Esophagus (tissue), 2 donors: Measurements from ENCODE around the gene ZNF549. TPM values are rescaled to one million over a fixed set of nuclear protein-coding genes. Genes with fewer than 3 reads are reported as not detected.

Source experiments
- H3K27ac ChIP-seq, 2 donors: one replicate each; pipeline ENCODE4 v1.5.1; 2013; ENCODE audit warnings: low read depth in 2 of 2, mild to moderate bottlenecking in 2 of 2, inconsistent platforms in 1 of 2, low read length in 1 of 2, moderate library complexity in 1 of 2
- H3K27me3 ChIP-seq, 2 donors: one replicate each; pipeline ENCODE4 v1.6.1; 2013; ENCODE audit warnings: low read length in 2 of 2, control low read depth in 1 of 2, mild to moderate bottlenecking in 1 of 2; ENCODE audit not compliant: insufficient read depth in 2 of 2, control insufficient read depth in 1 of 2
- H3K36me3 ChIP-seq, 2 donors: one replicate each; pipeline ENCODE4 v1.6.1; 2013; ENCODE audit warnings: low read length in 1 of 2; ENCODE audit not compliant: control insufficient read depth in 2 of 2, insufficient read depth in 2 of 2
- H3K4me1 ChIP-seq, 2 donors: one replicate each; pipeline ENCODE4 v1.6.1; 2013; ENCODE audit warnings: low read length in 1 of 2; ENCODE audit not compliant: control insufficient read depth in 2 of 2, insufficient read depth in 2 of 2
- H3K4me3 ChIP-seq, 2 donors: one replicate each; pipeline ENCODE4 v1.5.1; 2013; ENCODE audit warnings: low read length in 2 of 2, mild to moderate bottlenecking in 2 of 2, low read depth in 1 of 2, moderate library complexity in 1 of 2
- H3K9me3 ChIP-seq, 2 donors: one replicate each; pipeline ENCODE4 v1.6.1; 2013; ENCODE audit warnings: mild to moderate bottlenecking in 2 of 2, low read depth in 1 of 2, low read length in 1 of 2, moderate library complexity in 1 of 2; ENCODE audit not compliant: control insufficient read depth in 2 of 2, insufficient read depth in 1 of 2
- WGBS, 2 donors: extraction: QIAGEN DNeasy Blood & Tissue Kit; methylation state at CpG; one replicate each; pipeline ENCODE4 v1.1.7; 2013; 5-methylcytosine and 5-hydroxymethylcytosine counted together
- polyA plus RNA-seq, 2 donors: library from polyadenylated mRNA; stranded (reverse); fragments of 200-250 nt; gene quantifications; one replicate each; pipeline ENCODE4 v1.2.3, GENCODE V29; 2013
- donor health status: healthy with polysubstance abuse.
- donor health status: Bipolar disorder and iron deficiency.

Gene ZNF549
- polyA plus RNA-seq, 2 donors, result 0.94 to 1.2 TPM

GRCh38 chr19:57560049-57560491 is 32.9 kb downstream of the ZNF549 start:
- peaks cover 0 to 11% of the 10 kb centered on the region in 2 donors for H3K4me1 ChIP-seq
- H3K4me3 ChIP-seq, result peak overlapping the region; percentile 92 to 99
- peaks cover 8 to 16% of the 10 kb centered on the region in 2 donors for H3K9me3 ChIP-seq
- WGBS, 2 donors, result 20 to 29% methylated on average over 23 of the region's 23 CpGs
- H3K27me3 ChIP-seq, result no peaks in the 10 kb centered on the region
- peak overlapping the region in 1 of 2 donors; percentile 35 for H3K27ac ChIP-seq
- H3K36me3 ChIP-seq, result peaks cover 9% of the 10 kb centered on the region in 2 donors

- Histone ChIP-seq H3K4me3 (no peak overlapping the region), H3K27me3 (no peaks in the 10 kb centered on the region), H3K27ac (no peak overlapping the region), H3K4me1 (peaks cover 0 to 11% of the 10 kb centered on the region in 2 donors), H3K36me3 (no peaks in the 10 kb centered on the region), H3K9me3 (peaks cover 11 to 21% of the 10 kb centered on the region in 2 donors)
- 50 to 58% methylated on average over 1 of the region's 1 CpG for WGBS, 2 donors
Observed at GRCh38 chr19:57563547-57563946, 36.4 kb downstream of the ZNF549 start.

GRCh38 chr19:57566396-57567265 is 39.5 kb downstream of the ZNF549 start:
- 53 to 57% methylated on average over 7 of the region's 7 CpGs for WGBS, 2 donors
- Histone ChIP-seq H3K27ac (no peak overlapping the region), H3K27me3 (no peaks in the 10 kb centered on the region), H3K4me1 (no peaks in the 10 kb centered on the region), H3K9me3 (peaks cover 17 to 46% of the 10 kb centered on the region in 2 donors), H3K4me3 (no peak overlapping the region), H3K36me3 (peaks cover 0 to 4% of the 10 kb centered on the region in 2 donors)

GRCh38 chr19:57570707-57571106 is 43.6 kb downstream of the ZNF549 start:
- Histone ChIP-seq H3K4me1 (no peaks in the 10 kb centered on the region), H3K27me3 (no peaks in the 10 kb centered on the region), H3K36me3 (peaks cover 27 to 35% of the 10 kb centered on the region in 2 donors), H3K9me3 (peaks cover 36 to 72% of the 10 kb centered on the region in 2 donors), H3K27ac (no peak overlapping the region), H3K4me3 (no peak overlapping the region)

- WGBS, 2 donors, result 98% methylated on average over 3 of the region's 3 CpGs
- no peaks in the 10 kb centered on the region for H3K4me1 ChIP-seq
- H3K4me3 ChIP-seq, result no peak overlapping the region
- peaks cover 36 to 42% of the 10 kb centered on the region in 2 donors for H3K36me3 ChIP-seq
- H3K9me3 ChIP-seq, result peaks cover 31 to 74% of the 10 kb centered on the region in 2 donors
- H3K27me3 ChIP-seq, result no peaks in the 10 kb centered on the region
- no peak overlapping the region for H3K27ac ChIP-seq
Observed at GRCh38 chr19:57572415-57572947, 45.3 kb downstream of the ZNF549 start.

GRCh38 chr19:57576661-57577060 is 49.5 kb downstream of the ZNF549 start:
- H3K9me3 ChIP-seq, result peaks cover 25 to 48% of the 10 kb centered on the region in 2 donors
- peaks cover 36 to 38% of the 10 kb centered on the region in 2 donors for H3K36me3 ChIP-seq
- no peak overlapping the region for H3K4me3 ChIP-seq
- H3K4me1 ChIP-seq, result peaks cover 2 to 3% of the 10 kb centered on the region in 2 donors
- H3K27ac ChIP-seq, result no peak overlapping the region
- no peaks in the 10 kb centered on the region for H3K27me3 ChIP-seq

- H3K27ac ChIP-seq, result peak within 1 kb of the TSS; percentile 69 to 90
- H3K27me3 ChIP-seq, result no peaks in the 10 kb centered on the region
- H3K4me1 ChIP-seq, result peaks cover 7 to 10% of the 10 kb centered on the region in 2 donors
- peaks cover 22 to 26% of the 10 kb centered on the region in 2 donors for H3K36me3 ChIP-seq
- 0 to 1% methylated on average over 52 to 62 of the region's 62 CpGs for WGBS, 2 donors
- H3K4me3 ChIP-seq, result peak within 1 kb of the TSS; percentile 77 to 89
- H3K9me3 ChIP-seq, result peaks cover 23 to 44% of the 10 kb centered on the region in 2 donors
Observed at GRCh38 chr19:57578487-57579205, 51.5 kb downstream of the ZNF549 start, which contains the start of gene ZNF416. Gene ZNF416, minus strand, starts transcription at chr19:57578911. Its CDS starts 207 bp downstream, at chr19:57578704.

GRCh38 chr19:57583104-57583520 is 56.0 kb downstream of the ZNF549 start:
- peak overlapping the region; percentile 55 to 59 for H3K4me3 ChIP-seq

More at GRCh38 chr19:57583104-57583520, 56.0 kb downstream of the ZNF549 start:
- Histone ChIP-seq H3K27ac (peak overlapping the region in 1 of 2 donors; percentile 18), H3K36me3 (no peaks in the 10 kb centered on the region), H3K9me3 (peaks cover 15 to 22% of the 10 kb centered on the region in 2 donors), H3K4me1 (peaks cover 7 to 16% of the 10 kb centered on the region in 2 donors), H3K27me3 (no peaks in the 10 kb centered on the region)
- WGBS, 2 donors, result 41 to 43% methylated on average over 21 of the region's 21 CpGs
